ENCODE data around the gene LIN9. TPM values are rescaled to one million over a fixed set of nuclear protein-coding genes. Genes with fewer than 3 reads are reported as not detected.
"Not testable (repeated sequence)": the region's sequence is repeated elsewhere in the genome, so short reads cannot be mapped to it uniquely, and the experiment has no call there.

LIN9 gene
- total RNA-seq, 1 donor from 2014 or later: 2.1 TPM

GRCh38 chr1:226344441-226345259, 35.7 kb upstream of the LIN9 start:
- Mint-ChIP-seq H3K36me3 (ENCODE audit: low read depth) (no peaks in the 10 kb centered on the region), H3K4me1 (ENCODE audit: low read depth) (no peaks in the 10 kb centered on the region), H3K9me3 (ENCODE audit: low read depth) (peaks cover 8% of the 10 kb centered on the region), H3K4me3 (ENCODE audit: unreplicated experiment) (no peak overlapping the region), H3K27ac (ENCODE audit: unreplicated experiment) (no peak overlapping the region), H3K27me3 (ENCODE audit: low read depth) (no peaks in the 10 kb centered on the region)
- TF ChIP-seq CTCF (IDR thresholded peaks at IDR 0.05): no peak
- DNase-seq (ENCODE audit: low spot score): no peak

GRCh38 chr1:226342656-226343055, 33.7 kb upstream of the LIN9 start:
- no peak overlapping the region for H3K27ac Mint-ChIP-seq (ENCODE audit: unreplicated experiment)
- no peaks in the 10 kb centered on the region for H3K36me3 Mint-ChIP-seq (ENCODE audit: low read depth)
- no peak for DNase-seq (ENCODE audit: low spot score)
- H3K4me1 Mint-ChIP-seq (ENCODE audit: low read depth): no peaks in the 10 kb centered on the region
- no peak overlapping the region for H3K4me3 Mint-ChIP-seq (ENCODE audit: unreplicated experiment)
- H3K9me3 Mint-ChIP-seq (ENCODE audit: low read depth): peaks cover 8% of the 10 kb centered on the region
- no peaks in the 10 kb centered on the region for H3K27me3 Mint-ChIP-seq (ENCODE audit: low read depth)
- no peak for TF ChIP-seq CTCF (IDR thresholded peaks at IDR 0.05)

GRCh38 chr1:226340111-226340510, 31.1 kb upstream of the LIN9 start:
- not testable (repeated sequence) for H3K4me3 Mint-ChIP-seq (ENCODE audit: unreplicated experiment); H3K9me3 Mint-ChIP-seq (ENCODE audit: low read depth); H3K36me3 Mint-ChIP-seq (ENCODE audit: low read depth); H3K27me3 Mint-ChIP-seq (ENCODE audit: low read depth); DNase-seq (ENCODE audit: low spot score); H3K4me1 Mint-ChIP-seq (ENCODE audit: low read depth); H3K27ac Mint-ChIP-seq (ENCODE audit: unreplicated experiment)

- H3K4me1 Mint-ChIP-seq (ENCODE audit: low read depth): peaks cover 7% of the 10 kb centered on the region
- H3K36me3 Mint-ChIP-seq (ENCODE audit: low read depth): no peaks in the 10 kb centered on the region
- TF ChIP-seq CTCF (IDR thresholded peaks at IDR 0.05): no peak
- no peak overlapping the region for H3K4me3 Mint-ChIP-seq (ENCODE audit: unreplicated experiment)
- no peak for DNase-seq (ENCODE audit: low spot score)
- peaks cover 8% of the 10 kb centered on the region for H3K9me3 Mint-ChIP-seq (ENCODE audit: low read depth)
- H3K27me3 Mint-ChIP-seq (ENCODE audit: low read depth): no peaks in the 10 kb centered on the region
- no peak overlapping the region for H3K27ac Mint-ChIP-seq (ENCODE audit: unreplicated experiment)
Measured at GRCh38 chr1:226337276-226337875, 28.4 kb upstream of the LIN9 start.

- no peak for TF ChIP-seq CTCF (IDR thresholded peaks at IDR 0.05)
- DNase-seq (ENCODE audit: low spot score): no peak
- Mint-ChIP-seq H3K27ac (ENCODE audit: unreplicated experiment) (no peak overlapping the region), H3K27me3 (ENCODE audit: low read depth) (no peaks in the 10 kb centered on the region), H3K4me3 (ENCODE audit: unreplicated experiment) (no peak overlapping the region), H3K4me1 (ENCODE audit: low read depth) (peaks cover 7% of the 10 kb centered on the region), H3K36me3 (ENCODE audit: low read depth) (no peaks in the 10 kb centered on the region), H3K9me3 (ENCODE audit: low read depth) (peaks cover 6% of the 10 kb centered on the region)
Measured at GRCh38 chr1:226335661-226336060, 26.7 kb upstream of the LIN9 start.

Data from chondrocyte (in vitro differentiated cells).